GM23338 (cell line): ENCODE data around the gene SH3TC1. TPM values are rescaled to one million over a fixed set of nuclear protein-coding genes. Genes with fewer than 3 reads are reported as not detected.

ENCODE experiments used
- ATAC-seq: fragments of 200-7000 bp; cut with Tn5 transposase; 3 replicates; pipeline ENCODE4 v1.9.1; 2020
- DNase-seq: peaks from one replicate; pipeline ENCODE4 v3.0.0-alpha.2; 2015; ENCODE audit warnings: low spot score
- H2AFZ ChIP-seq: fragments of 200-600 bp; sonication (generic); 2 replicates; pipeline ENCODE4 v1.8.0; 2016; ENCODE audit warnings: antibody characterized with exemption, mild to moderate bottlenecking, moderate library complexity
- H3F3A ChIP-seq: fragments of 200-600 bp; sonication (generic); replicated peaks from 2 replicates; pipeline ENCODE4 v1.8.0; 2017; ENCODE audit warnings: antibody characterized with exemption, mixed run types, low read depth
- H3K27ac ChIP-seq: fragments of 200-600 bp; sonication (generic); 2 replicates; pipeline ENCODE4 v1.6.1; 2016; ENCODE audit warnings: low read depth
- H3K27me3 ChIP-seq: fragments of 200-600 bp; sonication (generic); 2 replicates; pipeline ENCODE4 v1.8.0; 2016; ENCODE audit warnings: mild to moderate bottlenecking, mixed run types, moderate library complexity; ENCODE audit not compliant: insufficient read depth
- H3K36me3 ChIP-seq: fragments of 200-600 bp; sonication (generic); 2 replicates; pipeline ENCODE4 v1.8.0; 2016; ENCODE audit warnings: mild to moderate bottlenecking; ENCODE audit not compliant: insufficient read depth
- H3K4me1 ChIP-seq: fragments of 200-600 bp; sonication (generic); 2 replicates; pipeline ENCODE4 v1.8.0; 2016; ENCODE audit warnings: mild to moderate bottlenecking, moderate library complexity; ENCODE audit not compliant: insufficient read depth
- H3K4me2 ChIP-seq: fragments of 200-600 bp; sonication (generic); 2 replicates; pipeline ENCODE4 v1.7.1; 2017; ENCODE audit warnings: mixed run types
- H3K4me3 ChIP-seq: fragments of 200-600 bp; sonication (generic); 2 replicates; pipeline ENCODE4 v1.6.1; 2016; ENCODE audit warnings: mixed run types
- H3K79me2 ChIP-seq: fragments of 200-600 bp; sonication (generic); replicated peaks from 2 replicates; pipeline ENCODE4 v1.8.0; 2017; ENCODE audit warnings: mild to moderate bottlenecking; ENCODE audit not compliant: insufficient read depth
- H3K9me2 ChIP-seq: fragments of 200-600 bp; sonication (generic); 2 replicates; pipeline ENCODE4 v1.8.0; 2017; ENCODE audit not compliant: insufficient read depth
- H4K20me1 ChIP-seq: fragments of 200-600 bp; sonication (generic); replicated peaks from 2 replicates; pipeline ENCODE4 v1.8.0; 2017; ENCODE audit warnings: mild to moderate bottlenecking; ENCODE audit not compliant: insufficient read depth
- H3K27ac Mint-ChIP-seq: 2 replicates; pipeline ENCODE4 v1.8.0; 2020; ENCODE audit warnings: inconsistent platforms, mild to moderate bottlenecking, moderate library complexity, mixed read lengths
- H3K27me3 Mint-ChIP-seq: 3 replicates; pipeline ENCODE4 v1.8.0; 2022; ENCODE audit warnings: low read depth, mild to moderate bottlenecking, moderate library complexity, mixed read lengths, inconsistent platforms; ENCODE audit not compliant: insufficient read depth, poor library complexity
- H3K36me3 Mint-ChIP-seq: 3 replicates; pipeline ENCODE4 v1.8.0; 2021; ENCODE audit warnings: low read depth, mild to moderate bottlenecking, inconsistent platforms, moderate library complexity, mixed read lengths
- H3K4me1 Mint-ChIP-seq: 3 replicates; pipeline ENCODE4 v1.8.0; 2020; ENCODE audit warnings: mild to moderate bottlenecking, inconsistent platforms, mixed read lengths
- H3K4me3 Mint-ChIP-seq: 3 replicates; pipeline ENCODE4 v1.8.0; 2021; ENCODE audit warnings: moderate library complexity, mild to moderate bottlenecking, inconsistent platforms, mixed read lengths
- H3K9me3 Mint-ChIP-seq: 3 replicates; pipeline ENCODE4 v1.8.0; 2020; ENCODE audit warnings: moderate library complexity, mild to moderate bottlenecking, inconsistent platforms, mixed read lengths
- CREB1 ChIP-seq: fragments of 250-450 bp; sonication (Bioruptor Pico); IDR thresholded peaks from 2 replicates; pipeline ENCODE4 v1.5.0; 2020; ENCODE audit warnings: low read depth, mild to moderate bottlenecking, moderate library complexity
- CTCF ChIP-seq, 2 experiments: fragments of 200-600 bp in 1 of 2; sonication (generic) in 1 of 2; conservative IDR thresholded peaks; 2 replicates each; pipeline versions ENCODE4 v1.5.1 to v1.6.1; 2016 to 2017; ENCODE audit warnings: antibody characterized with exemption in 2 of 2, low read depth in 2 of 2, mild to moderate bottlenecking in 2 of 2, moderate library complexity in 1 of 2
- EZH2 ChIP-seq: fragments of 200-600 bp; sonication (generic); IDR thresholded peaks from one replicate; pipeline ENCODE4 v1.8.0; 2017; ENCODE audit warnings: antibody characterized with exemption, mild to moderate bottlenecking, low read depth; ENCODE audit not compliant: unreplicated experiment
- EZH2phosphoT487 ChIP-seq: fragments of 200-600 bp; sonication (generic); IDR thresholded peaks from one replicate; pipeline ENCODE4 v1.8.1; 2018; ENCODE audit warnings: antibody characterized with exemption; ENCODE audit not compliant: unreplicated experiment
- JUNB ChIP-seq: IDR thresholded peaks from one replicate; pipeline ENCODE4 v1.6.1; 2016; ENCODE audit warnings: antibody characterized with exemption; ENCODE audit not compliant: unreplicated experiment
- NANOG ChIP-seq: IDR thresholded peaks from 2 replicates; pipeline ENCODE4 v1.6.1; 2016; ENCODE audit warnings: antibody characterized with exemption, borderline replicate concordance
- POLR2AphosphoS5 ChIP-seq: IDR thresholded peaks from 2 replicates; pipeline ENCODE4 v1.6.1; 2016; ENCODE audit warnings: antibody characterized with exemption, low read depth
- REST ChIP-seq: IDR thresholded peaks from one replicate; pipeline ENCODE4 v1.6.1; 2018; ENCODE audit warnings: antibody characterized with exemption; ENCODE audit not compliant: unreplicated experiment
- STAT1 ChIP-seq: IDR thresholded peaks from one replicate; pipeline ENCODE4 v1.6.1; 2016; ENCODE audit warnings: antibody characterized with exemption; ENCODE audit not compliant: unreplicated experiment
- ZNF114 ChIP-seq: fragments of 250-450 bp; sonication (Bioruptor Pico); IDR thresholded peaks from 2 replicates; pipeline ENCODE4 v1.5.0; 2020; ENCODE audit warnings: mild to moderate bottlenecking, moderate library complexity
- ZNF331 ChIP-seq: fragments of 250-450 bp; sonication (Bioruptor Pico); IDR thresholded peaks from 2 replicates; pipeline ENCODE4 v1.5.0; 2020; ENCODE audit warnings: low read depth, mild to moderate bottlenecking, moderate library complexity
- polyA plus RNA-seq: library from polyadenylated mRNA; unstranded; fragments of >200 nt; fragmentation: Nextera tagmentation; extraction: Ambion mirVana; gene quantifications from 2 replicates; pipeline ENCODE4 v1.2.1, GENCODE V29; 2016
- total RNA-seq: library from RNA; depleted of rRNA; stranded (reverse); fragments of >200 nt; shearing (Covaris generic); gene quantifications from 2 replicates; pipeline ENCODE4 v1.2.3, GENCODE V29; 2014
- TF ChIP-seq, protein P1 (sequence below): fragments of 250-450 bp; sonication (Bioruptor Pico); IDR thresholded peaks from 2 replicates; pipeline ENCODE4 v1.5.0; 2020; ENCODE audit warnings: mild to moderate bottlenecking, moderate library complexity
- TF ChIP-seq, protein P2 (sequence below): IDR thresholded peaks from 2 replicates; pipeline ENCODE4 v1.6.1; 2016; ENCODE audit warnings: antibody characterized with exemption

Gene SH3TC1
- total and polyA plus RNA-seq, 2 experiments from 2014 or later = 0.07 TPM; not detected in 1

DNA sequence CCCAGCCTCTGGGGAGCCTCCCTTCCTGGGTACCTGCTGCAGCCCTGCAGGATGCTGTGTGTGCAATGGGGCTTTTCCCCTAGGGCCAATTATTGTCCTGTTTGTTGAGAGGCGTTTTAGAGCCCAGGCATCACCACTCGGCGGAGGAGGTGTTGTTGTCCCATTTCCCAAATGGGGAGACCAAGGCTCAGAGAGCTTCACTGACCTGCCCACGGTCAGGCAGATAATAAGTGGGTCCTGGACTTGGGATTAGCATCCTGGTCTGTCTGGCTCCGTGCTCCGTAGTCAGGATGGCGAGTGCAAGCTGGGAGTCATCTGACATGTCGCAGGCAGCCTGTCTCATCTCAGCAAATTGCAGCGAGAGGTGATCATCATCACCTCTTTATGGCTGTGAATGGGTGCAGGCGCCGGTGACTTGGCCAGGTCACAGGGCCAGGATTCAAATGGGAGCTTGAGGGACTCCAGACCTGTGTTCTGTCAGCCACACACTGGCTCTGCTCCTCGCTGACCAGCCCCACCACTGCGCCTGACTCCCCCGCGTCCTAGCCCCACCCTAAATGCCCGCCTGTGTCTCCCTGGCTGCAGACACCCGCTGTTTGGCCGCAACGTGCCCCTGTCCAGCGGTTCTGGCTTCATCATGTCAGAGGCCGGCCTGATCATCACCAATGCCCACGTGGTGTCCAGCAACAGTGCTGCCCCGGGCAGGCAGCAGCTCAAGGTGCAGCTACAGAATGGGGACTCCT is 87.1 kb downstream of the SH3TC1 start:
- Histone ChIP-seq H3K4me2 (no peak overlapping the region), H4K20me1 (no peaks in the 10 kb centered on the region; the same call in 1 of the 2 replicates), H3F3A (no peaks in the 10 kb centered on the region), H3K79me2 (no peaks in the 10 kb centered on the region), H2AFZ (no peak overlapping the region), H3K27ac (no peak overlapping the region), H3K9me2 (no peaks in the 10 kb centered on the region), H3K4me1 (no peaks in the 10 kb centered on the region), H3K36me3 (no peaks in the 10 kb centered on the region), H3K4me3 (no peak overlapping the region), H3K27me3 (no peaks in the 10 kb centered on the region)
- ATAC-seq = no peak
- Mint-ChIP-seq H3K27ac (no peak overlapping the region), H3K36me3 (no peaks in the 10 kb centered on the region), H3K4me1 (no peaks in the 10 kb centered on the region; the same call in 2 of the 3 replicates), H3K9me3 (no peaks in the 10 kb centered on the region), H3K4me3 (no peak overlapping the region), H3K27me3 (peaks cover 8% of the 10 kb centered on the region)
- no peak for DNase-seq
- no peak for TF ChIP-seq ZNF114
- no peak for TF ChIP-seq NANOG
- TF ChIP-seq, protein P1, sequence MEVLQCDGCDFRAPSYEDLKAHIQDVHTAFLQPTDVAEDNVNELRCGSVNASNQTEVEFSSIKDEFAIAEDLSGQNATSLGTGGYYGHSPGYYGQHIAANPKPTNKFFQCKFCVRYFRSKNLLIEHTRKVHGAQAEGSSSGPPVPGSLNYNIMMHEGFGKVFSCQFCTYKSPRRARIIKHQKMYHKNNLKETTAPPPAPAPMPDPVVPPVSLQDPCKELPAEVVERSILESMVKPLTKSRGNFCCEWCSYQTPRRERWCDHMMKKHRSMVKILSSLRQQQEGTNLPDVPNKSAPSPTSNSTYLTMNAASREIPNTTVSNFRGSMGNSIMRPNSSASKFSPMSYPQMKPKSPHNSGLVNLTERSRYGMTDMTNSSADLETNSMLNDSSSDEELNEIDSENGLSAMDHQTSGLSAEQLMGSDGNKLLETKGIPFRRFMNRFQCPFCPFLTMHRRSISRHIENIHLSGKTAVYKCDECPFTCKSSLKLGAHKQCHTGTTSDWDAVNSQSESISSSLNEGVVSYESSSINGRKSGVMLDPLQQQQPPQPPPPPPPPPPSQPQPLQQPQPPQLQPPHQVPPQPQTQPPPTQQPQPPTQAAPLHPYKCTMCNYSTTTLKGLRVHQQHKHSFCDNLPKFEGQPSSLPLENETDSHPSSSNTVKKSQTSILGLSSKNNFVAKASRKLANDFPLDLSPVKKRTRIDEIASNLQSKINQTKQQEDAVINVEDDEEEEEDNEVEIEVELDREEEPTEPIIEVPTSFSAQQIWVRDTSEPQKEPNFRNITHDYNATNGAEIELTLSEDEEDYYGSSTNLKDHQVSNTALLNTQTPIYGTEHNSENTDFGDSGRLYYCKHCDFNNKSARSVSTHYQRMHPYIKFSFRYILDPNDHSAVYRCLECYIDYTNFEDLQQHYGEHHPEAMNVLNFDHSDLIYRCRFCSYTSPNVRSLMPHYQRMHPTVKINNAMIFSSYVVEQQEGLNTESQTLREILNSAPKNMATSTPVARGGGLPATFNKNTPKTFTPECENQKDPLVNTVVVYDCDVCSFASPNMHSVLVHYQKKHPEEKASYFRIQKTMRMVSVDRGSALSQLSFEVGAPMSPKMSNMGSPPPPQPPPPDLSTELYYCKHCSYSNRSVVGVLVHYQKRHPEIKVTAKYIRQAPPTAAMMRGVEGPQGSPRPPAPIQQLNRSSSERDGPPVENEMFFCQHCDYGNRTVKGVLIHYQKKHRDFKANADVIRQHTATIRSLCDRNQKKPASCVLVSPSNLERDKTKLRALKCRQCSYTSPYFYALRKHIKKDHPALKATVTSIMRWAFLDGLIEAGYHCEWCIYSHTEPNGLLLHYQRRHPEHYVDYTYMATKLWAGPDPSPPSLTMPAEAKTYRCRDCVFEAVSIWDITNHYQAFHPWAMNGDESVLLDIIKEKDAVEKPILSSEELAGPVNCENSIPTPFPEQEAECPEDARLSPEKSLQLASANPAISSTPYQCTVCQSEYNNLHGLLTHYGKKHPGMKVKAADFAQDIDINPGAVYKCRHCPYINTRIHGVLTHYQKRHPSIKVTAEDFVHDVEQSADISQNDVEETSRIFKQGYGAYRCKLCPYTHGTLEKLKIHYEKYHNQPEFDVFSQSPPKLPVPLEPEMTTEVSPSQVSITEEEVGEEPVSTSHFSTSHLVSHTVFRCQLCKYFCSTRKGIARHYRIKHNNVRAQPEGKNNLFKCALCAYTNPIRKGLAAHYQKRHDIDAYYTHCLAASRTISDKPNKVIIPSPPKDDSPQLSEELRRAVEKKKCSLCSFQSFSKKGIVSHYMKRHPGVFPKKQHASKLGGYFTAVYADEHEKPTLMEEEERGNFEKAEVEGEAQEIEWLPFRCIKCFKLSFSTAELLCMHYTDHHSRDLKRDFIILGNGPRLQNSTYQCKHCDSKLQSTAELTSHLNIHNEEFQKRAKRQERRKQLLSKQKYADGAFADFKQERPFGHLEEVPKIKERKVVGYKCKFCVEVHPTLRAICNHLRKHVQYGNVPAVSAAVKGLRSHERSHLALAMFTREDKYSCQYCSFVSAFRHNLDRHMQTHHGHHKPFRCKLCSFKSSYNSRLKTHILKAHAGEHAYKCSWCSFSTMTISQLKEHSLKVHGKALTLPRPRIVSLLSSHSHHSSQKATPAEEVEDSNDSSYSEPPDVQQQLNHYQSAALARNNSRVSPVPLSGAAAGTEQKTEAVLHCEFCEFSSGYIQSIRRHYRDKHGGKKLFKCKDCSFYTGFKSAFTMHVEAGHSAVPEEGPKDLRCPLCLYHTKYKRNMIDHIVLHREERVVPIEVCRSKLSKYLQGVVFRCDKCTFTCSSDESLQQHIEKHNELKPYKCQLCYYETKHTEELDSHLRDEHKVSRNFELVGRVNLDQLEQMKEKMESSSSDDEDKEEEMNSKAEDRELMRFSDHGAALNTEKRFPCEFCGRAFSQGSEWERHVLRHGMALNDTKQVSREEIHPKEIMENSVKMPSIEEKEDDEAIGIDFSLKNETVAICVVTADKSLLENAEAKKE (CRISPR knock-in tag) = no peak
- no peak for TF ChIP-seq ZNF331 (CRISPR knock-in tag)
- TF ChIP-seq CREB1 (CRISPR knock-in tag) = no peak
- no peak for TF ChIP-seq EZH2
- no peak for TF ChIP-seq JUNB
- TF ChIP-seq EZH2phosphoT487 = no peak
- TF ChIP-seq STAT1 = no peak
- TF ChIP-seq CTCF (conservative IDR thresholded peaks at IDR 0.05; ENCODE audit: low read depth in 2 of 2) = no peak
- TF ChIP-seq, protein P2, sequence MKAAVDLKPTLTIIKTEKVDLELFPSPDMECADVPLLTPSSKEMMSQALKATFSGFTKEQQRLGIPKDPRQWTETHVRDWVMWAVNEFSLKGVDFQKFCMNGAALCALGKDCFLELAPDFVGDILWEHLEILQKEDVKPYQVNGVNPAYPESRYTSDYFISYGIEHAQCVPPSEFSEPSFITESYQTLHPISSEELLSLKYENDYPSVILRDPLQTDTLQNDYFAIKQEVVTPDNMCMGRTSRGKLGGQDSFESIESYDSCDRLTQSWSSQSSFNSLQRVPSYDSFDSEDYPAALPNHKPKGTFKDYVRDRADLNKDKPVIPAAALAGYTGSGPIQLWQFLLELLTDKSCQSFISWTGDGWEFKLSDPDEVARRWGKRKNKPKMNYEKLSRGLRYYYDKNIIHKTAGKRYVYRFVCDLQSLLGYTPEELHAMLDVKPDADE = no peak
- TF ChIP-seq REST = no peak
- no peak for TF ChIP-seq POLR2AphosphoS5
